Nucleus accumbens (tissue), 56 donors: ENCODE measurements around the gene ACAA1.
"Not testable (repeated sequence)": the region's sequence is repeated elsewhere in the genome, so short reads cannot be mapped to it uniquely, and the experiment has no call there.

Source experiments
- DNase-seq, 56 donors: peaks; one replicate each; lab custom pipeline; 2025; lab: John Stamatoyannopoulos, UW

ACAA1 gene

DNA sequence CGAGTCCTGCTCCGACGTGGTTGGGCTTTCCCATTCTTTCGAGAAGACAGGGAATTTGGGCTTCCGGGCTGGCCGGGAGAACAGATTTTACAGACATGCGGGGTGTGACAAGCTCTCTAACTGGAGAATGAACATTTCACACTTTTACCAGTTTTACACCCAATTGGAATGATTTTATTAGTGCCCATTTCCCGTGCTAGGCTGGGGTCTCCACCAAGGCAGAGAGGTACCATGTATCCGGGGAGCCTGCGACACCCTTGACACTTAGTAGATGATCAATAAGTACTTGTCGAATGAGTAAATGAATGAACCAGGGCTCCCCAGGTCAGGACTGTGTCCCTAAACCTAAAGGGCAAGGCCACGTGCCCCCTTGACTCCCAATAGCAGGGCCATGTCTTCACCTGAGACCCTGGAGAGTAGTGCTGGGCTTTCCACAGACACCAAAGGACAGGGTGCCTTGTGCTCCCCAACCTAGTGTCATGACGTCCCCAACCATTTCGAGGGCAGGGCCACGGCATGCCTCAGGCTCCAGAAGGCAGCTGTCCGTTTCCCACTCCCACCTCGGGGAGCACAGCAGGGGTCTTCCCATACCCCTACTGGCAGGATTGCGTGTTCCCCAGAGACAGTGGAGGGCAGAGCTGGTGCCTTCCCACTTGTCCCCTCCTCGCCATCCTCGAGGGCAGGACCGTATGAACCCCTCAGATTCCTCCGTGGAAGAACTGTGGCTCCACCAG, 855 bp upstream of the ACAA1 start:
- DNase-seq: peak in 4 of 56 donors; percentile 25 to 40 (median 36)

DNA sequence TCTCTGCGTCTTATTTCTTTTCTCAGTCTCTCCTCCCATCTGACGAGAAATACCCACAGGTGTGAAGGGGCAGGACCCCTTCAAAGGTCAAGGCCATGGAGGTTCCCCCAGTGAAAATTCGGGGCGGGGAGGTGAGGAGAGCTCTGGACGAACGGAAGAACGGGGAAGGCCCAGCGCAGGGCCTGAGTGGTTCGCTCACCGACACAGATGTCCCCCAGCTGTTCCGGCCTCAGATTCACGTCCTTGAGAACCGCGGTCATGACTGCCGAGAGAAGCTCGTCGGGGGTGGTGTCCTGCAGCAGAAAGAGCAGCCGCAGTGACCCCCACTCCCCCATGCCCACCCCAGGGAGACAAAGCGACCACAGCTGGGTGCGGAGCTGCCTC, 542 bp downstream of the ACAA1 start:
- DNase-seq: peak in 1 of 56 donors; percentile 21

DNA sequence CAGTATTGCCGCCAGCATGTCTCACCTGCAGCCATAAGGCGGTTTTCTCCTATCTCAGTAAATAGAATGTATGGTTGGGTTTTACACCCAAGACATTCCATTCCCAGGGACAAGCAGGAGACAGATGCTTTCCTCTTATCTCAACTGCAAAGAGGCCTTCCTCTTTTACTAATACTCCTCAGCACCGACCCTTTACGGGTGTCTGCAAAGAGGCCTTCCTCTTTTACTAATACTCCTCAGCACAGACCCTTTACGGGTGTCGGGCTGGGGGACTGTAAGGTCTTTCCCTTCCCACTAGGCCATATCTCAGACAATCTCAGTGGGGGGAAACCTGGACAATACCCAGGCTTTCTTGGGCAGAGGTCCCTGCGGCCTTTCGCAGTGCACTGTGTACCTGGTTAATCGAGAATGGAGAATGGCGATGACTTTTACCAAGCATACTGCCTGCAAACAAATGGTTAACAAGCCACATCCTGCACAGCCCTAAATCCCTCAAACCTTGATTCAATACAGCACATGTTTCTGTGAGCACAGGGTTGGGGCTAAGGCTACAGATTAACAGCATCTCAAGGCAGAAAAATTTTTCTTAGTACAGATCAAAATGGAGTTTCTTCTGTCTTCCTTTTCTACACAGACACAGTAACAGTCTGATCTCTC, 1.2 kb downstream of the ACAA1 start:
- DNase-seq: not testable (repeated sequence)

DNA sequence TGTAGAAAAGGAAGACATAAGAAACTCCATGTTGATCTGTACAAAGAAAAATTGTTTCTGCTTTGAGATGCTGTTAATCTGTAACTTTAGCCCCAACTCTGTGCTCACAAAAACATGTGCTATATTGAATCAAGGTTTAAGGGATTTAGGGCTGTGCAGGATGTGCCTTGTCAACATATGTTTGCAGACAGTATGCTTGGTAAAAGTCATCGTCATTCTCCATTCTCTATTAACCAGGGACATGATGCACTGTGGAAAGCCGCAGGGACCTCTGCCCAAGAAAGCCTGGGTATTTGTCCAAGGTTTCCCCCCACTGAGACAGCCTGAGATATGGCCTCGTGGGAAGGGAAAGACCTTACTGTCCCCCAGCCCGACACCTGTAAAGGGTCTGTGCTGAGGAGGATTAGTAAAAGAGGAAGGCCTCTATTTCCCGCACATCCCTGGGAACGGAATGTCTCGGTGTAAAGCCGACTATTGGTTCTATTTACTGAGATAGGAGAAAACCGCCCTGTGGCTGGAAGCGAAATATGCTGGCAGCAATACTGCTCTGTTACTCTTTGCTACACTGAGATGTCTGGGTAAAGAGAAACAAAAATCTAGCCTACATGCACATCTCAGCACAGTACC, 2.3 kb downstream of the ACAA1 start:
- DNase-seq: not testable (repeated sequence)

DNA sequence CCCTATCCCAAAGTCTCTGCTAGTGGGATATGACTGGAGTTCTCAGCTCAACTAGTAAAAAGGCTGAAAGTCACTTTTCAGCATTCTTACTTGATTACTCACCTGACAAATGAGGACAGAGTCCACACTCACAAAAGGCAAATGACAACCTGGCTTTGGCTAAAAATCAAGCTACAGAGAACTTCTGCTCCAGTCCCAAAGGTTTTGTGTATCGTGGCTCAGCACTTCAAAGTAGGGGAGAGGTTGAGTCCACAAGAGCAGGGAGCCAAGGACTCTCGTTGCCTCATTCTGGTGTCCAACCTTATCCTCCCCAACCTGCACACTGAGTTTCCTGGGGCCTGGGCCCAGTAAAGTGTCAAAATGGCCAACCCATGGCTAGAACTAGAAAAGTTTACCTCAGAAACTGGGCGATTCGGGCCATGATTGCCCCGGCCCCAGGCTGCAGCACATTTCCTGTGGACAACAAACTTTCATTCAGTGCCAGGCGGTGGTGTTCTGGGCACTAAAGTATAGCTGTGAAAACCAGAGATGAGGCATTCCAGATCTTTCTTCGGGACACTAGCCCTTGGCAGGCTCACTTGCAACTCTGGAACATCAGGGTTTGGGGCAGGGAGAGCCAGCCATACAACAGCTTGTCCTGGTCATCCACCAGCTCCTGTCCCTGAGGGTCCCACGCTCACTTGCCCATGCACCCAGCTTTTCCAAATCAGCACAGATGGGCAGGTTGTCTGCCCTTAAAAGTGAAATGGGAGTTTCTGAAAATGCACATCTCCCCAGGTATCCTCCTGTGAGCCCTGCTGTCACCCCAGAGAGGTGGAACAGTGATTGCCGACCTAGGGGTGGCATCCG, 3.1 kb downstream of the ACAA1 start:
- DNase-seq: no peak

DNA sequence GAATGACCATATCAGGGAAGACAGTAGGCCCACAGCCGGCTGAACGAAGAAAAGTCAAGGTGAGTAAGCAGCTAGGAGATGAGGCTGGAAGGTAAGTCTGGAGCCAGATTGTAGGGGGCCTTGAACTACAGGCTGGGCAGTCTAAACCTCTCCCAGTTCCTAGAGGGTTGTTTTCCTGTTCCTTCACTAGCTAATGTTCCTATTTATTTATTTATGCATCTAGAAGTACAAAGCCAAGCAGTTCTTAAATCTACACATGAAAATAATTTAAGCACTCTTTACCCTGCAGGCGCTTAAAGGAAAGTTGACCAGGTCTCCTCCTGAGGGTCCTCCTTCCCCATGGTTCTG, 3.7 kb downstream of the ACAA1 start:
- DNase-seq: no peak

DNA sequence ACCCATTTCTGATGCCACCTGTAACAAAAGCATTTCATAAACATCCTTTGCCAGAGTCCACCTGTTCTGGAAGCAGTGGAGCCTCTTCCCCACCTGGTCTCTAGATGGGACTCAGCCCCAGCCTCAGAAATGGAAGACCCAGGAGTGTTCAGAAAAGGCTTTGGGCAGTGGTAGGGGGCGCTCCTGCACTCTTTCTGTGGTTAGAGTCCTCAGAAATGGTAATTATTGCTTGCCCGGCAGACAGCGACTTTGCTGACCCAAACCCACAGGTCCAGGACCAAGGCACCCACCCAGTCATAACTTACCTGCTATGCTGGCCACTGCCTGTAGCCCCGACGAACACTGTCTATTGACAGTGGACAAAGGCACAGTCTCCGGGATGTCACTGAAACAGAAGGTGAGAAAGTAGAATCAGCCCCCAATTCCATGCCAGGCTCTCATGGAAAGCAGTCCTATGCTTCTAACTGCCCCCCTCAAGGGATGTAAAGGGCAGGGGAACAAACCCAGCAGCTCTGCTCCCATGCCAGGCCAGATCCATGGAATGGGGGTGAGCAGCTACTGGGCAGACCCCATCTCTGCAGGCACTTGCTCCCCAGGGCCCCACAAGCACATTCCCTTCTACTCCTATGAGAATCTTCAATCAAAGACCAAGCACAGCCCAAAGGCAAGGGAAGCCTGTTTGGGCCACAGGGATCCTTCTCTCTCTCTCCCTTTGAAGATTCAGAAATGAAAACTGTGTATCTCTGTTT, 5.1 kb downstream of the ACAA1 start:
- DNase-seq: peak in 1 of 56 donors; percentile 33

DNA sequence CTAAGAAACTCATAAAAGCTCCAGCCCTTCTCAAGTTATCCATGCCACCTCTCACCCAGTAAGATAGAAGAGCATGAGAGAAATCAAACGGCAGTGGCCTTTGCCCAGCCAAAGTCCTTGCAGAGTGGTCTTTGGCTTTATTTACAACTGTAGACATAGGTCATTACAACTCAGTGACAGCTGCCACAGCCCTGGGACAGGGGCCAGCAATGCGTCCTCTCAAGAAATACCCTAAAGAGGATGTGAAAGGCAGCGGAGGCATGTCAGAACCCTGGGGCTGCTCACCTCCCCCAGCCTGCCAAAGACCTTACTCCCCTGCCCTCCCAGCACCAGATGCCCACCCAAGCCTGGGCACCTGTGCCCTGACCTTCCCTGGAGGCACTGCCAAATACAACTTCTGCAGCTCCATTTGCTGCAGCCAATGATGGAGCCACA, 6.3 kb downstream of the ACAA1 start:
- no peak for DNase-seq

DNA sequence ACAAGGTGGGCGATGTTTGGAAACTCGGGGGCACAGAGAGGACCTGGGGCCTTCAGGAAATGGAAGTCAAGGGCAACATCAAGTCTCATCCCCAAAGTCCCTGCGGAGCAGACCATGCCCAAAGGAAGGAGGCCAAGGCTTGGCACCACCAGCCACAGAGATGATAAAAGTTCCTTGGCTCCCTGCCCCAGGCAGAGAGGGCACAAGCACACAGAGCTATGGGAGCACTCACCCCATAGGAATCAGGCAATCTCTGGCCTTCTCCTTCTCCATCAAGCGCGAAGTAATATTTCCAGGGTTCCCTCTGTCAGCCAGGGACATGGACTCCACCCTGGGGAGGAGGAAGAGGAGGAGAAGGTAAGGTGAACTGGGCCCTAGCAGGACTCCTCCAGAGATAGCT, 7.9 kb downstream of the ACAA1 start:
- DNase-seq: no peak

DNA sequence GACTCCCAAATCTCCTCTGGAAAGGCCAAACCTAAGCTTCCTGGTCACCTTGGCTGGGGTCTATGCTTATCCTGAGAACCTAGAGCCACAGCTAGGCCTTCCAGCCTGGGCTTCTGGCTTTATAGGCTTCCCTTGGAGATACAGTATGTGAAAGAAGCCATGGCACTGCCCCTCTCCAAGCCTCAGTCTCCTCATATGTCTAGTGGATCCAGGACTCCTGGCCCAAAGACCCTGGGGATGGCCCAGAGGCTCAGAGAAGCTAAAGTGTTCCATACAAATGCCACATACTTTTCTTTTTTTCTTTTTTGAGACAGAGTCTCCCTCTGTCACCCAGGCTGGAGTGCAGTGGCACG, 8.6 kb downstream of the ACAA1 start:
- DNase-seq: no peak

DNA sequence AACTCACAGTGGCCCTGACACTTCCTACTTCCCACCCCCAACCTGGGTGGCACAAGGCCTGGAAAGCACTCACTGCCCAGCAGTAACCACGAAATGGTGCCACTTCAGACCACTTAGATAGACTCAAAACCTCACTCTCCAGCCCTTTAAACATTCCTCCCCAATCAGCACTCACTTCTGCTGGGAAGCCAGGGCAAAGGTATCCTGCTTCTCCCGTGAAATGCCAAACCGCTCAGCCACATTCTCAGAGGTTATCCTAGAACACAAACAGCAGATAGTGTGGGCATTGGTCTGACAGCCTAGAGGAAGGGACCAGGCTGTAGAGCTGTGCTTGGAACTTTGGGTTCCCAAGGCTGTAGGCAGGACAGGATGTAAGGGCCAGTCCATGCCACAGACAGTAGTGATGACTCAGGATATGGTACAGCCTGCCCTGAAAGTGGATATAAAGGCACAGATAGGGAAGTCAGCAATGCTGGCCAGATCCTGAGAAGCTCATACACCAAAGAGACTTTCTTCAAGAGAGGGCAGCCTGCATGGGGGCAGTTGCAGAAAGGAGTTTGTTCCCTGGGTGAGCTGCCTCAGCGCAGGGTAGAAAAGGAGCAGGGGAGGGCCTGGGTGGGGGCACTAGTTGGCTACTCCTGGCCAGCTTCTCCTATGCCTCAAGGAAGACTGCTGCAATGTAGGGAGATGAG, 9.2 kb downstream of the ACAA1 start:
- no peak for DNase-seq

DNA sequence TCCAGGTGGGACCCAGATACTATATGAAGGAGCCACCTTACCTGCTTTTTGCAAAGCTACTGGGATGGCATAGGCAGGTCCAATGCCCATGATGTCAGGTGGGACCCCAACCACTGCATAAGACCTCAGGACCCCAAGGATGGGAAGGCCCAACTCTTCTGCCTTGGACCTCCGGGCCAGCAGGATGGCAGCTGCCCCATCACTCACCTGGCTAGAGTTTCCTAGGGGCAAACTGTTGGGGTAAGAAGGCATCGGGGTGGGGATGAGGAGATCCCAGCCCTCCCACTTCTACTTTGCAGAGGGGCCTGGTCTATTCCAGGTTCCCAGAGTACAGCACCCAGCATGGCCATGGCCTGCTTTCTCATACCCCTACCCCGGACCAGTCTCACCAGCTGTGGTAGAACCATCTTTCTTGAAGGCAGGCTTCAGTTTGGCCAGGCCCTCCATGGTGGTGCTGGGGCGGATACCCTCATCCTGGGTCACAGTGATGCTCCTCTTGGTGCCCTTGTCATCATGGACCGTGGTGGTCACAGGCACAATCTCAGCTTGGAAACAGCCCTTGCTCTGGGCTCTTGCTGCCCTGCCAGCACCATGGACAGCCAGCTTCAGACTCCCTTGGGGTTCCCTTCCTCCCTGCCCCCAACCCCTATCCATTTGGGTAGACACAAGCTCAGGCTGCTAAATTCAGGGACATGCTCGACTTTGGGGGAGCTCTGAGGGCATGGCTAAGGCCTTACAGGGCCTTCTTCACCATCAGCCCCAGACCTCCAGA, 10.6 kb downstream of the ACAA1 start:
- no peak for DNase-seq

DNA sequence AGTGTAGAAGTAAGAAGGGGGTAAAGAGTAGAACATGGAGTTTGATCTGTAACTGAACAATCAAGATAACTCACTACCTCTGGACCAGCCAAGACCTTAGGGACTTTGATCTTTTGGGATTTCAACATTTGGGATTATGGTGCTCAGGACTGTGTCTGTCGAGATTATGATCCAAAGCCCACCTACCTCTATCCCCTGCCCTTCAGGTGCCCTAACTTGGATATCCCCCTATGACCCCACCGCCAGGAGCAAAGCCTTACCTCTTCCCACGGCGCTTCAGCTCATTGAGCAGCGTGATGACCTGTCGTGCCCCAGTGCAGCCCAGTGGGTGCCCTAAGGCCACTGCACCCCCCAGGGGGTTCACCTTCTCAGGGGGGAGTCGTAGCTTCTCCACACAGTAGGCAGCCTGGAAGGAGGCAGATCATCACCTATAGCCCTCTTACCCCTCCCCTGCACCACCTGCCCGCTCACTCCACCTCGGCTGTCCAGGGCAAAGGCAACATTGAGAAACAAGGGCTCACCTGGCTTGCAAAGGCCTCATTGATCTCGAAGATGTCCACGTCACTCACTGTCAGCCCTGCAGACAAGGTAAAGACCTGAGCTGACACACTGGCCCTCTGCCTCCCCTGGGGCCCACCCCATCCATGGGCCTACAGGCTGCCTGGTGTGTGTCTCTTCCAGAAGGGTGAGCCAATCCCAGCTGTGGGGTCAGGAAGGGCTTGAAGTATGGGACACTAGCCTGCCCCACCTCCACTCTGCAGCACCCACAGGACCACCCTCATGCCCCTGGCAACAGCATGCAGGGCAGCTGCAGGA, 11.4 kb downstream of the ACAA1 start:
- DNase-seq: no peak

DNA sequence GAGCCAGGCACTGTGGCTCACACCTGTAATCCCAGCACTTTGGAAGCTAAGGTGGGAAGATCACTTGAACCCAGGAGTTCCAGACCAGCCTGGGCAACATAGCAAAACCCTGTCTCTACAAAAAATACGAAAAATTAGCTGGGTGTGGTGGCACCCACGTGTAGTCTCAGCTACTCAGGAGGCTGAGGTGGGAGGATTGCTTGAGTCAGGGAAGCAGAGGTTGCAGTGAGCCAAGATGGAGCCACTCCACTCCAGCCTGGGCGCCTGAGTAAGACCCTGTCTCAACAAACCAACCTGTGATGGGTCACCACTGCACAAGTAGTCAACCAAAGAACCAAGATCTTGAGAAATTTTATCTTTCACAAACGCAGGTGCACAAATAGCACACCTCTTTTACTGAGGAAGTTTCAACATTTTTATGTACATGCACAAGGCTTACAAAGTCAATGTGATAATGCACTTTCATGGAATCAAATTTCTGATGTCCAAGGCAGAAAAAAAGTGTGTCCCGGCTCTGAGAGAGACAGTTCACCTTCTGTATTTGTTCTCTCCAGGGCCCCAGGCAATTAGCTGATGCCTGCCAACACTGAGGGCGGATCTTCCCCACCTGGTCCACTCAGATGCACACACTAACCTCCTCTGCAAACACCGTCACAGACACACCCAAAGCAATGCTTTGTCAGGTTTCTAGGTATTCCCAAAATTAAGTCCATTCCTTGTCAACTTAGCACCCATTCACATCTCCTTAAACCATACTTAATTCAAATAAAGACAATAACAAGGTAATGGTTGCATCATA, 12.4 kb downstream of the ACAA1 start:
- no peak for DNase-seq

DNA sequence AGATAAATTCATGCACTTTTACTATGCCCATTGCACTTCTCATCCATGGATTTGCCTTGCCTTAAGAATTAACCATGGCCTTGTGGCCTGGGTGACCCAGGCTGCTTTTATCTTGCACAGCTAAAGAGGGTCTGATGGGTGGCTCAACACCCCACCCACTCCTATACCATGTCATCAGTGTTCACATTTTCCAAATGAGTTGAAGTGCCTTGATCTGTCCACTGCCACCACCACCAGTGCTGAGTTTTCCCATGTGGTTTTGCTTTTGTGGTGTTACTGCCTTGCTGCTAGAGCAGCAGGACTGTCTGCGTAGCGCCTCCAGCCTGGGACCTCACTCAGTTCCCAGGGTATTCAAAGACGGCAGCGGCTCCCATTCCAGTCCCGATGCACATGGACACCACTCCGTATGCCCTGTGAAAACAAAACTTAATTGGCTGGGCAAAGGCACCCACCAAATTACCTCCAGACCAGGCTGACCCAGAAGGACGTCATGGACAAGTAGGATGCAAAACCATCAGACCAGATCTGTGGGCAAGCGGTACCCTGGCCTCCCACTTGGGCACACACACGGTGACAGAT, 14.1 kb downstream of the ACAA1 start:
- DNase-seq: no peak

DNA sequence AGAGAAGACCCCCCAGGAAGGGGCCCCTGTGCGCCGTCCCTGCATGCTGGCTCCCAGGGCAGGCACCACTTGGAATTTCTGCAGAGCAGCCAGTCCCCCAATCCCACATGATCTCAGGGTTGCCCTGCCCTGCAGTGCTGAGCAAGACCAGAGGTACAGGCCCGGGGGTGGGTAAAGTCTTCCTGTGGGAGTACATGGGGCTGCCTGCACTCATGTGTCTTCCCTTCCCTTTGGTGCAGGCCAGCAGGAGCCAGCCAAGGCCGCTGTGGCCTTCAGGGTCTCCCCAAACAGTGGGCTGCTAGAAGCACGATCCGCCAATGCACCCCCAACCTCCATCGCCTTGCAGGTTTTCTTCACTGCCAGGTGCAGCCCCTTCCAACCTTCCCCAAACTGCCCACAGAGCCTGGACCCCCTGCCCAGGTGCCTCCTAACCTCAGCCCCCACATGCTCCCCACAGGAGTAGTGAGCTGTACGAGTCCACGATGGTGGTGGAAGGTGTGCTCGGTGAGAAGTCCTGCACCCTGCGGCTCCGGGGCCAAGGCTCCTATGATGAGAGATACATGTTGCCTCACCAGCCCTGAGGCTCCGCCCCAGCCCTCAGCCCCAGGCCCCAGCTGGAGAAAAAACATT, 15.0 kb downstream of the ACAA1 start:
- no peak for DNase-seq
